Gastroesophageal sphincter (tissue), 4 donors: ENCODE results near the gene ADARB1. TPM values are rescaled to one million over a fixed set of nuclear protein-coding genes. Genes with fewer than 3 reads are reported as not detected.

Experiments used
- ATAC-seq: fragments of 150-250 bp; one replicate; pipeline ENCODE4 v1.9.1; 2016; ENCODE audit warnings: mild to moderate bottlenecking, moderate library complexity
- H3K27ac ChIP-seq, 4 donors: fragments of 200-600 bp; sonication (generic) in 3 of 4; 1 replicate in 3 of 4; 2 replicates in 1 of 4; pipeline ENCODE4 v1.5.1; 2016 to 2019
- H3K27me3 ChIP-seq: fragments of 200-600 bp; sonication (generic); one replicate; pipeline ENCODE4 v1.5.1; 2019
- H3K36me3 ChIP-seq, 2 donors: fragments of 200-600 bp; sonication (generic); one replicate each; pipeline ENCODE4 v1.5.1; 2019; ENCODE audit warnings: control low read depth in 1 of 2
- H3K4me1 ChIP-seq, 3 donors: fragments of 200-600 bp; sonication (generic); 1 replicate in 2 of 3; 2 replicates in 1 of 3; pipeline ENCODE4 v1.5.1; 2016 to 2019; ENCODE audit warnings: control low read depth in 2 of 3
- H3K4me3 ChIP-seq, 2 donors: fragments of 200-600 bp; sonication (generic); one replicate each; pipeline ENCODE4 v1.5.1; 2019; ENCODE audit warnings: mild to moderate bottlenecking in 1 of 2, moderate library complexity in 1 of 2
- H3K9me3 ChIP-seq, 3 donors: fragments of 200-600 bp; sonication (generic); one replicate each; pipeline ENCODE4 v1.5.1; 2017 to 2019; ENCODE audit warnings: control low read depth in 2 of 3
- CTCF ChIP-seq, 4 experiments: fragments of 200-600 bp in 2 of 4; fragments of 450-650 bp in 2 of 4; sonication (generic) in 1 of 4; IDR thresholded peaks; one replicate each; pipeline ENCODE4 v1.5.1; 2017 to 2019; ENCODE audit warnings: antibody characterized with exemption in 4 of 4, mild to moderate bottlenecking in 2 of 4, moderate library complexity in 2 of 4
- EP300 ChIP-seq: sonication (generic); formaldehyde crosslinking; IDR thresholded peaks from one replicate; pipeline ENCODE4 v1.6.1; 2017; ENCODE audit warnings: antibody characterized with exemption, mild to moderate bottlenecking
- POLR2A ChIP-seq, 2 donors: fragments of 450-650 bp; IDR thresholded peaks; one replicate each; pipeline ENCODE4 v1.6.1; 2017; ENCODE audit warnings: antibody characterized with exemption in 2 of 2, mild to moderate bottlenecking in 2 of 2, moderate library complexity in 1 of 2
- POLR2AphosphoS5 ChIP-seq: sonication (generic); formaldehyde crosslinking; IDR thresholded peaks from one replicate; pipeline ENCODE4 v1.6.1; 2017; ENCODE audit warnings: antibody characterized with exemption
- WGBS, 2 donors: methylation state at CpG; one replicate each; pipeline ENCODE4 v1.1.5; 2018; ENCODE audit warnings: low coverage in 1 of 2; 5-methylcytosine and 5-hydroxymethylcytosine counted together
- total RNA-seq, 4 donors: library from RNA; depleted of rRNA; stranded (reverse); fragments of >200 nt; gene quantifications; one replicate each; pipeline ENCODE4 v1.1.0, GENCODE V29; 2016

ADARB1 gene
- total RNA-seq, 4 donors from 2014 or later = 136 to 228 (median 181) TPM

- Histone ChIP-seq H3K27me3 (no peaks in the 10 kb centered on the region), H3K4me3 (no peak overlapping the region), H3K27ac (peak overlapping the region; percentile 1 to 60 (median 32)), H3K9me3 (no peaks in the 10 kb centered on the region), H3K4me1 (peaks cover 2 to 50% (median 4%) of the 10 kb centered on the region in 3 donors), H3K36me3 (peaks cover 0 to 27% of the 10 kb centered on the region in 2 donors)
- TF ChIP-seq CTCF (IDR thresholded peaks at IDR 0.05) (no peak), EP300 (no peak), POLR2AphosphoS5 (no peak), POLR2A (IDR thresholded peaks at IDR 0.05) (no peak)
- 61 to 67% methylated on average over 5 to 6 of the region's 9 CpGs for WGBS, 2 donors
- ATAC-seq = peak; percentile 72
Measured at GRCh38 chr21:45154511-45155508, 80.4 kb downstream of the ADARB1 start.

DNA sequence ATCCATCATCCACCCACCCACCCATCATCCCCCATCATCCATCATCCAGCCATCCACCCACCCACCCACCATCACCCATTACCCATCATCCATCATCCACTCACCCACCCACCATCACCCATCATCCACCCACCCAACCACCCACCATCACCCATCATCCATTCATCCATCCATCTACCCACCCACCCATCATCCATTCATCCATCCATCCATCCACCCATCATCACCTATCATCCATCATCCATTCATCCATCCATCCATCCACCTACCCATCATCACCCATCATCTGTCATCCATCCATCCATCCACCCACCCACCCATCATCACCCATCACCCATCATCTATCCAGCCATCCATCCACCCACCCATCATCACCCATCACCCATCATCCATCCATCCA, 81.5 kb downstream of the ADARB1 start:
- Histone ChIP-seq H3K4me3 (no peak overlapping the region), H3K27me3 (no peaks in the 10 kb centered on the region), H3K9me3 (no peaks in the 10 kb centered on the region), H3K4me1 (peaks cover 2 to 49% (median 4%) of the 10 kb centered on the region in 3 donors), H3K36me3 (peaks cover 0 to 32% of the 10 kb centered on the region in 2 donors), H3K27ac (no peak overlapping the region)
- no peak for TF ChIP-seq EP300
- TF ChIP-seq CTCF (IDR thresholded peaks at IDR 0.05) = no peak
- no peak for TF ChIP-seq POLR2A (IDR thresholded peaks at IDR 0.05)
- no peak for ATAC-seq

DNA sequence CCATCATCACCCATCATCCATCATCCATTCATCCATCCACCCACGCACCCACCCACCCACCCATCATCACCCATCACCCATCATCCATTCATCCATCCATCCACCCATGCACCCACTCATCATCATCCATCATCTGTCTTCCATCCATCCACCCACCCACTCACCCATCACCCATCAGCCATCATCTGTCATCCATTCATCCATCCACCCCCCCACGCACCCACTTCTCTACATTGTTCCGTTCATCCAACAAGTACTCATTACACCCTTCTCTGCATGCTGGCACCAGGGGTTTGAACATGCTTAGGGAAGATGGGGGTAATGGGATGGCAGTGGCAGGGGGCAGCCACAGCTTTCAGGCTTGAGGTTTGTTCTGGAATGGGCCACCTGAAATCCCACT, 82.1 kb downstream of the ADARB1 start:
- no peaks in the 10 kb centered on the region for H3K9me3 ChIP-seq
- no peaks in the 10 kb centered on the region for H3K27me3 ChIP-seq
- TF ChIP-seq CTCF (IDR thresholded peaks at IDR 0.05) (no peak), EP300 (no peak), POLR2A (IDR thresholded peaks at IDR 0.05) (no peak), POLR2AphosphoS5 (no peak)
- H3K27ac ChIP-seq = no peak overlapping the region
- H3K36me3 ChIP-seq = peaks cover 0 to 35% of the 10 kb centered on the region in 2 donors
- H3K4me3 ChIP-seq = no peak overlapping the region
- ATAC-seq = no peak
- H3K4me1 ChIP-seq = peaks cover 1 to 49% (median 4%) of the 10 kb centered on the region in 3 donors
- WGBS, 2 donors = 100% methylated on average over 1 to 2 of the region's 3 CpGs

- no peak for ATAC-seq
- no peak overlapping the region for H3K4me3 ChIP-seq
- peak overlapping the region in 1 of 4 donors; percentile 8 for H3K27ac ChIP-seq
- WGBS, 2 donors = 70 to 100% methylated on average over 1 to 2 of the region's 8 CpGs
- no peaks in the 10 kb centered on the region for H3K27me3 ChIP-seq
- no peaks in the 10 kb centered on the region for H3K9me3 ChIP-seq
- peaks cover 0 to 37% (median 0%) of the 10 kb centered on the region in 3 donors for H3K4me1 ChIP-seq
- TF ChIP-seq EP300 = no peak
- no peak for TF ChIP-seq CTCF (IDR thresholded peaks at IDR 0.05)
- no peak for TF ChIP-seq POLR2A (IDR thresholded peaks at IDR 0.05)
- no peak for TF ChIP-seq POLR2AphosphoS5
- peaks cover 0 to 39% of the 10 kb centered on the region in 2 donors for H3K36me3 ChIP-seq
Measured at GRCh38 chr21:45157932-45158331, 83.6 kb downstream of the ADARB1 start.
